CD4-positive, alpha-beta memory T cell (primary cell): ENCODE results near the gene NDUFA5. TPM values are rescaled to one million over a fixed set of nuclear protein-coding genes. Genes with fewer than 3 reads are reported as not detected.

Source experiments
- CTCF ChIA-PET: fragments of 350-600 bp; sonication (Branson Sonifier 250); formaldehyde crosslinking; loops from one replicate; lab custom pipeline; 2021; ENCODE audit warnings: inconsistent platforms; ENCODE audit not compliant: partially characterized antibody; lab: Charles Lee
- POLR2A ChIA-PET: fragments of 350-600 bp; sonication (Branson Sonifier 250); formaldehyde crosslinking; loops from one replicate; lab custom pipeline; 2021; ENCODE audit not compliant: partially characterized antibody; lab: Charles Lee
- DNase-seq, 5 donors: peaks; one replicate each; pipeline versions ENCODE4 v3.0.0 to v3.0.0-alpha.2; 2020 to 2022; ENCODE audit warnings: mixed read lengths in 1 of 5
- H3K27ac ChIP-seq: one replicate; pipeline ENCODE4 v1.7.0; 2013; ENCODE audit warnings: low read depth, low read length
- H3K27me3 ChIP-seq: 2 replicates; pipeline ENCODE4 v1.7.0; 2013; ENCODE audit warnings: mild to moderate bottlenecking, low read length, moderate library complexity; ENCODE audit not compliant: insufficient read depth
- H3K36me3 ChIP-seq: 2 replicates; pipeline ENCODE4 v1.7.0; 2013; ENCODE audit warnings: mild to moderate bottlenecking, low read length, moderate library complexity; ENCODE audit not compliant: insufficient read depth
- H3K4me1 ChIP-seq: 2 replicates; pipeline ENCODE4 v1.7.0; 2013; ENCODE audit warnings: mild to moderate bottlenecking, low read length, moderate library complexity; ENCODE audit not compliant: insufficient read depth
- H3K4me3 ChIP-seq, 2 donors: one replicate each; pipeline ENCODE4 v1.7.0; 2013; ENCODE audit warnings: low read length in 2 of 2, mild to moderate bottlenecking in 1 of 2
- H3K9me3 ChIP-seq, 2 donors: one replicate each; pipeline ENCODE4 v1.7.0; 2013; ENCODE audit warnings: low read length in 2 of 2, control low read depth in 1 of 2; ENCODE audit not compliant: control insufficient read depth in 1 of 2
- H3K27ac Mint-ChIP-seq, 7 donors: one replicate each; pipeline ENCODE4 v1.8.0; 2020 to 2021; ENCODE audit warnings: mixed read lengths in 7 of 7, mild to moderate bottlenecking in 6 of 7, inconsistent platforms in 3 of 7, moderate library complexity in 3 of 7
- H3K27me3 Mint-ChIP-seq, 2 donors: one replicate each; pipeline ENCODE4 v1.8.0; 2020 to 2021; ENCODE audit warnings: mixed read lengths in 2 of 2
- H3K36me3 Mint-ChIP-seq, 2 donors: one replicate each; pipeline ENCODE4 v1.8.0; 2020 to 2021; ENCODE audit warnings: mixed read lengths in 2 of 2, inconsistent platforms in 1 of 2, mild to moderate bottlenecking in 1 of 2
- H3K4me1 Mint-ChIP-seq, 4 donors: one replicate each; pipeline ENCODE4 v1.8.0; 2020 to 2021; ENCODE audit warnings: mixed read lengths in 4 of 4, mild to moderate bottlenecking in 1 of 4
- H3K4me3 Mint-ChIP-seq, 8 donors: one replicate each; pipeline ENCODE4 v1.8.0; 2020 to 2021; ENCODE audit warnings: mixed read lengths in 8 of 8, mild to moderate bottlenecking in 7 of 8, moderate library complexity in 6 of 8, inconsistent platforms in 3 of 8
- H3K9me3 Mint-ChIP-seq, 8 donors: one replicate each; pipeline ENCODE4 v1.8.0; 2020 to 2021; ENCODE audit warnings: mixed read lengths in 8 of 8, mild to moderate bottlenecking in 5 of 8, inconsistent platforms in 3 of 8, moderate library complexity in 1 of 8
- intact Hi-C: fragments of 100-400 bp; cut with micrococcal nuclease; formaldehyde crosslinking; loops from one replicate; pipeline ENCODE4 v1.15.1; 2023
- polyA plus RNA-seq, 2 donors: library from polyadenylated mRNA; unstranded; fragments of 300-500 nt; fragmentation: Illumina TruSeq; gene quantifications; one replicate each; pipeline ENCODE4 v1.2.3, GENCODE V29; 2021
- total RNA-seq, 2 experiments: library from RNA; stranded (reverse); gene quantifications; one replicate each; pipeline ENCODE4 v1.2.3, GENCODE V29; 2021

The NDUFA5 gene
- total and polyA plus RNA-seq, 4 experiments from 2014 or later, result 62.7 to 108 (median 72.4) TPM

DNA sequence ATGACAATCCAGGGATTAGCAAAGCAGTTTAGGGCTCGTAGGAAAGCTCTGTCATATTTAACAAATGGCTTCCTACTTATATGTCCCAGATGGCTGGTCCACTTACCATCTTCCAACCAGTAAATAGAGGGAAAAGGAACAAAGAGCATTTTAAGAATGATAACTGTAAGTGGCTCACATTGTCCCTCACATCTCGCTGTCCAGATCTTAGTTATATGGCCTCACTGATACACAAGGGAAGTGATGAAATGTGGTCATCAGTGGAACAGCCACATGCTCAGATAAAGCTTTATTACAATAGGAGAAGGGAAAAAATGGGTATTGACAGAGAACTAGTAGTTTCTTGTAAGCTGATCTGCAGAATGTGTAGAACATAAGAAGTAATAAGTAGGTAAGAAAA, 59.0 kb downstream of the NDUFA5 start:
- ChIA-PET POLR2A (no interaction called here), CTCF (interaction anchor here (1.1 kb wide), 1 partner anchor 12 kb away, joined by 3 read pairs; no protein-coding TSS in a partner anchor)
- H3K9me3 ChIP-seq, result no peaks in the 10 kb centered on the region
- H3K27me3 ChIP-seq, result peaks cover 6% of the 10 kb centered on the region
- peaks cover 14 to 25% of the 10 kb centered on the region in 2 donors for H3K27me3 Mint-ChIP-seq
- no peaks in the 10 kb centered on the region for H3K4me1 ChIP-seq
- H3K4me1 Mint-ChIP-seq, result peaks cover 0 to 1% (median 0%) of the 10 kb centered on the region in 4 donors
- no peak overlapping the region for H3K4me3 Mint-ChIP-seq
- no peaks in the 10 kb centered on the region for H3K36me3 ChIP-seq
- H3K36me3 Mint-ChIP-seq, result no peaks in the 10 kb centered on the region
- H3K4me3 ChIP-seq, result no peak overlapping the region
- H3K9me3 Mint-ChIP-seq, result no peaks in the 10 kb centered on the region
- no peak overlapping the region for H3K27ac Mint-ChIP-seq
- no peak overlapping the region for H3K27ac ChIP-seq
- intact Hi-C loops, result no loop called here
- DNase-seq, result no peak

DNA sequence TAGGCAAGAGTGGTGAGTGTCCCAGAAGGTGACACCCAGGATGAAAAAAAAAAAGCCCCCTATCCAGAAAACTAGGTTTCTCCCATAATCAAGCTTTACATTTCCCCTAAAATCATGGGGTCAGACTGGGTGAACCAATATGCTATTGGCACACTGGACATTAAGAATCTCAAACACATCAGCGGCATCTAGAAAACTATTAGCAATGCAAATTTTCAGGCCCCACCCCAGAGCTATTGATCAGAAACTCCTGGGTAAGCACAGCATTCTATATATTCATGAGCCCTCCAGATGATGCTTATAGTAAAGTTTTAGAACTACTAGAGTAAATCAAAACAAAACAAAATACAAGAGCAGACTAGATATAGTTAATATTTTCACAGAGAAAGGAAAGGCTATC, 59.6 kb downstream of the NDUFA5 start:
- Histone ChIP-seq H3K27me3 (peaks cover 6% of the 10 kb centered on the region), H3K4me3 (no peak overlapping the region), H3K9me3 (no peaks in the 10 kb centered on the region), H3K27ac (no peak overlapping the region), H3K4me1 (no peaks in the 10 kb centered on the region), H3K36me3 (no peaks in the 10 kb centered on the region)
- H3K27me3 Mint-ChIP-seq, result peaks cover 14 to 25% of the 10 kb centered on the region in 2 donors
- no peak overlapping the region for H3K4me3 Mint-ChIP-seq
- POLR2A ChIA-PET, result no interaction called here
- H3K36me3 Mint-ChIP-seq, result no peaks in the 10 kb centered on the region
- H3K27ac Mint-ChIP-seq, result no peak overlapping the region
- CTCF ChIA-PET, result interaction anchor here (1.1 kb wide), 1 partner anchor 12 kb away, joined by 3 read pairs; no protein-coding TSS in a partner anchor
- peaks cover 0 to 1% (median 0%) of the 10 kb centered on the region in 4 donors for H3K4me1 Mint-ChIP-seq
- intact Hi-C loops, result no loop called here
- DNase-seq, result no peak
- H3K9me3 Mint-ChIP-seq, result no peaks in the 10 kb centered on the region

DNA sequence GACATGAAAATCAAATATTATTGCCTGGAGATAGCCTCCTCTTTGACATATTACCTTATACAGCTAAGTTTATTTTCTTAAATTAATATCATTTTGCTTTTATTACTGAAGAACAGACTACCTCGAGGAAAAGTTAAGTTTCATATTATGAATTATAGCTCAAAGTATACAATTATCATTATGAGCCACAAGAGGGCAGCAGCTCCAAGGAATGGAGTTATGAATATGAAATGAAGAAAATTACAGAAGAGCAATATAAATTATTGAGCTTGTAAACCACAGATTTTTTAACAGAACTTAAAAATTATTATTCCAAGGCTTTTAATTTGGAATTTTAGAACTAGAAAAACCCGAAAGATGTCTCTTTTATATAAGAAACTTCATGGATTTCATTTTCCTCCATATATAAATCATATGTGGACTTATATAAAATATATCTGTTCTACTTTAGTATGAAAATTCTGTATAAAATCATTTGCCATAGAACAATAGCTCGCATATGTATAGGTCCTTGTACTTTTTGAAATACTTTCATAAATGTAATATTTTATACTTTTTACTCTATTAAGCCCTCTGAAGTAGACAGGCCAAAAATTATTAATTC, 63.3 kb downstream of the NDUFA5 start:
- Mint-ChIP-seq H3K36me3 (no peaks in the 10 kb centered on the region), H3K27me3 (peaks cover 11 to 13% of the 10 kb centered on the region in 2 donors), H3K4me1 (peaks cover 0 to 1% (median 0%) of the 10 kb centered on the region in 4 donors), H3K4me3 (no peak overlapping the region), H3K9me3 (no peaks in the 10 kb centered on the region), H3K27ac (no peak overlapping the region)
- no peaks in the 10 kb centered on the region for H3K36me3 ChIP-seq
- no peaks in the 10 kb centered on the region for H3K9me3 ChIP-seq
- ChIA-PET POLR2A (interaction anchor here (0.5 to 1.1 kb wide), 5 partner anchors 40 to 1084 kb away, joined by 3 to 4 read pairs (median 3); partner anchors contain the start of genes IQUB, NDUFA5 and WASL), CTCF (interaction anchor here (0.7 to 2.5 kb wide), 23 partner anchors 11 to 1358 kb away, joined by 3 to 49 read pairs (median 4); partner anchors contain the start of genes IQUB, NDUFA5 and WASL)
- DNase-seq, result peak in 4 of 5 donors; percentile 32 to 43 (median 38)
- no peak overlapping the region for H3K4me3 ChIP-seq
- H3K27ac ChIP-seq, result no peak overlapping the region
- peaks cover 6% of the 10 kb centered on the region for H3K27me3 ChIP-seq
- intact Hi-C loops, result loop anchor here (1.0 to 5.0 kb wide), 6 partner anchors 43 to 1363 kb away; no protein-coding TSS in a partner anchor
- no peaks in the 10 kb centered on the region for H3K4me1 ChIP-seq

DNA sequence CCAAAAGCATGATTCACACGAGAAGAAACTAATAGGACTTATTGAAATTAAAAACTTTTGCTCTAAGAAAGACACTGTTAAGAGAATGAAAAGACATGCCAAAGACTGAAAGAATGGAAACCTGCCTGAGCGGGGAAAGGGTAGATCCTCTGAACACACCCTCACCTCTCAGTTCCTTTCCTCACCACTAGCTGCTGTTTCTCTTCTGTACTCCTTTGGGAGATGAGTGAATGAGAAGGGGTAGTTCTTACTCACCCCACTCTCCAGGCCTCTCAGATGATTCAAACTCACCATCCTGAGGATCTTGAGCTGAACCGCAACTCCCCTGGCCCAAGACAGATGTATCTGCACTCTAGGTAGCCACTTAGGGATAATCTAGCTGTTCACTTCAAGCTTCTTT, 65.1 kb downstream of the NDUFA5 start:
- DNase-seq, result no peak
- H3K4me1 Mint-ChIP-seq, result peaks cover 0 to 1% (median 0%) of the 10 kb centered on the region in 4 donors
- peaks cover 6 to 9% of the 10 kb centered on the region in 2 donors for H3K27me3 Mint-ChIP-seq
- no peaks in the 10 kb centered on the region for H3K36me3 ChIP-seq
- CTCF ChIA-PET, result interaction anchor here (0.7 to 2.4 kb wide), 8 partner anchors 8 to 209 kb away, joined by 3 to 10 read pairs (median 5); partner anchors contain the start of genes IQUB and NDUFA5
- no peaks in the 10 kb centered on the region for H3K9me3 ChIP-seq
- H3K4me1 ChIP-seq, result no peaks in the 10 kb centered on the region
- intact Hi-C loops, result loop anchor here (5.0 kb wide), 1 partner anchor 130 kb away; no protein-coding TSS in a partner anchor
- H3K27me3 ChIP-seq, result peaks cover 6% of the 10 kb centered on the region
- no peak overlapping the region for H3K4me3 ChIP-seq
- peaks cover 0 to 1% (median 0%) of the 10 kb centered on the region in 8 donors for H3K9me3 Mint-ChIP-seq
- no peak overlapping the region for H3K27ac ChIP-seq
- H3K36me3 Mint-ChIP-seq, result no peaks in the 10 kb centered on the region
- no peak overlapping the region for H3K4me3 Mint-ChIP-seq
- no peak overlapping the region for H3K27ac Mint-ChIP-seq
- POLR2A ChIA-PET, result no interaction called here

Other genes with a start within 250 kb of the NDUFA5 start
- under 1 TPM; 0.14 to 0.49 TPM for gene IQUB, start 23.2 kb downstream of the NDUFA5 start, total RNA-seq
- gene IQUB, start 23.2 kb downstream of the NDUFA5 start, polyA plus RNA-seq, result not detected
- not detected for gene ASB15, start 44.0 kb upstream of the NDUFA5 start, total RNA-seq
- under 1 TPM; 0.10 to 0.21 TPM for gene ASB15, start 44.0 kb upstream of the NDUFA5 start, polyA plus RNA-seq
- gene LMOD2, start 98.0 kb upstream of the NDUFA5 start, total RNA-seq, result not detected
- gene LMOD2, start 98.0 kb upstream of the NDUFA5 start, polyA plus RNA-seq, result under 1 TPM in 1 of 2 donors, not detected in 1; 0.17 TPM
- 10 to 100 TPM; 12.7 to 13.5 TPM for gene WASL, start 191.2 kb upstream of the NDUFA5 start, total RNA-seq
- gene WASL, start 191.2 kb upstream of the NDUFA5 start, polyA plus RNA-seq, result 1 to 10 TPM; 1.9 to 2.9 TPM